HCT116 (cell line): Measurements from ENCODE around the gene SGK1. TPM values are rescaled to one million over a fixed set of nuclear protein-coding genes. Genes with fewer than 3 reads are reported as not detected.

Source experiments
- ATAC-seq: fragments of 200-7000 bp; cut with Tn5 transposase; 2 replicates; pipeline ENCODE4 v1.9.1; 2020; ENCODE audit warnings: mild to moderate bottlenecking, moderate library complexity
- BruUV-seq: library from RNA; stranded (reverse); fragments of 400-500 nt; replicated peaks from 2 replicates; lab custom pipeline; 2021; lab: Mats Ljungman, UMichigan
- CTCF ChIA-PET: fragments of 300-600 bp; sonication (Branson Sonifier 250); formaldehyde crosslinking; loops from one replicate; lab custom pipeline; 2021; ENCODE audit warnings: antibody characterized with exemption; lab: Charles Lee
- POLR2A ChIA-PET: fragments of 300-600, 350-600 bp; sonication (Branson Sonifier 250); formaldehyde crosslinking; loops from one replicate; lab custom pipeline; 2021; ENCODE audit warnings: antibody characterized with exemption; lab: Charles Lee
- RAD21 ChIA-PET, 2 experiments: fragments of 300-600 bp; sonication (Branson Sonifier 250); formaldehyde crosslinking; loops; one replicate each; lab custom pipeline; 2023; ENCODE audit warnings: low total read pairs in 2 of 2; ENCODE audit not compliant: uncharacterized antibody in 2 of 2, unreplicated experiment in 2 of 2, low non-redundant PET in 1 of 2; lab: Charles Lee
- DNase-seq: peaks from one replicate; pipeline ENCODE4 v3.0.0-alpha.2; 2010; ENCODE audit warnings: low read depth, low spot score
- H2AFZ ChIP-seq: fragments of 200-600 bp; shearing (Covaris generic), sonication (generic); 2 replicates; pipeline ENCODE4 v1.6.1; 2017; ENCODE audit warnings: low read depth, mixed run types, mixed read lengths, antibody characterized with exemption, low read length; ENCODE audit not compliant: poor library complexity, severe bottlenecking
- H3K27ac ChIP-seq: 2 replicates; pipeline ENCODE4 v1.5.1; 2012; ENCODE audit warnings: low read depth, low read length
- H3K27me3 ChIP-seq: fragments of 200-600 bp; sonication (generic); 2 replicates; pipeline ENCODE4 v1.6.1; 2016; ENCODE audit warnings: mixed run types, low read length, mixed read lengths; ENCODE audit not compliant: insufficient read depth
- H3K36me3 ChIP-seq, 2 experiments: fragments of 200-500 bp in 1 of 2; fragments of 200-600 bp in 1 of 2; sonication (Bioruptor generic) in 1 of 2; sonication (generic) in 1 of 2; 2 replicates each; pipeline versions ENCODE4 v1.5.1 to v1.6.1; 2014 to 2016; ENCODE audit warnings: low read length in 2 of 2, inconsistent platforms in 1 of 2, mixed read lengths in 1 of 2, mixed run types in 1 of 2; ENCODE audit not compliant: insufficient read depth in 2 of 2, control insufficient read depth in 1 of 2
- H3K4me1 ChIP-seq, 2 experiments: fragments of 200-600 bp in 1 of 2; sonication (generic) in 1 of 2; 2 replicates each; pipeline versions ENCODE4 v1.5.1 to v1.6.1; 2012 to 2017; ENCODE audit warnings: low read length in 2 of 2, inconsistent platforms in 1 of 2, mild to moderate bottlenecking in 1 of 2, mixed read lengths in 1 of 2, mixed run types in 1 of 2, moderate library complexity in 1 of 2; ENCODE audit not compliant: insufficient read depth in 2 of 2, control insufficient read depth in 1 of 2
- H3K4me2 ChIP-seq: fragments of 200-600 bp; sonication (generic); 2 replicates; pipeline ENCODE4 v1.6.1; 2017; ENCODE audit warnings: mixed run types, low read length, mixed read lengths
- H3K4me3 ChIP-seq, 2 experiments: fragments of 200-600 bp in 1 of 2; sonication (generic) in 1 of 2; replicated peaks in 1 of 2; 2 replicates each; pipeline ENCODE4 v1.5.1; 2011 to 2016; ENCODE audit warnings: low read length in 2 of 2, control low read depth in 1 of 2, low read depth in 1 of 2, mild to moderate bottlenecking in 1 of 2, mixed read lengths in 1 of 2, mixed run types in 1 of 2
- H3K79me2 ChIP-seq: fragments of 200-600 bp; sonication (generic); 2 replicates; pipeline ENCODE4 v1.6.1; 2017; ENCODE audit warnings: mild to moderate bottlenecking, mixed run types, low read length, moderate library complexity, mixed read lengths; ENCODE audit not compliant: insufficient read depth
- H3K9ac ChIP-seq: fragments of 200-600 bp; sonication (generic); 2 replicates; pipeline ENCODE4 v1.6.1; 2016; ENCODE audit warnings: low read length, mixed read lengths
- H3K9me2 ChIP-seq: fragments of 200-600 bp; sonication (generic), shearing (Covaris generic); 2 replicates; pipeline ENCODE4 v1.6.1; 2017; ENCODE audit warnings: mixed run types, mild to moderate bottlenecking, moderate library complexity; ENCODE audit not compliant: insufficient read depth
- H3K9me3 ChIP-seq, 2 experiments: fragments of 200-500 bp in 1 of 2; fragments of 200-600 bp in 1 of 2; sonication (Bioruptor generic) in 1 of 2; sonication (generic) in 1 of 2; 2 replicates each; pipeline ENCODE4 v1.6.1; 2014 to 2017; ENCODE audit warnings: low read length in 2 of 2, mixed read lengths in 2 of 2, inconsistent platforms in 1 of 2, low read depth in 1 of 2, mild to moderate bottlenecking in 1 of 2, mixed run types in 1 of 2, moderate library complexity in 1 of 2; ENCODE audit not compliant: control insufficient read depth in 1 of 2, insufficient read depth in 1 of 2
- H4K20me1 ChIP-seq: fragments of 200-600 bp; sonication (generic), shearing (Covaris generic); 2 replicates; pipeline ENCODE4 v1.6.1; 2017; ENCODE audit warnings: mixed run types, mild to moderate bottlenecking, moderate library complexity; ENCODE audit not compliant: insufficient read depth
- CBX3 ChIP-seq: IDR thresholded peaks from 2 replicates; pipeline ENCODE4 v1.6.1; 2012; ENCODE audit warnings: low read depth
- CEBPB ChIP-seq: IDR thresholded peaks from 2 replicates; pipeline ENCODE4 v1.6.1; 2012; ENCODE audit warnings: low read depth
- EGR1 ChIP-seq: IDR thresholded peaks from 2 replicates; pipeline ENCODE4 v1.6.1; 2012; ENCODE audit warnings: low read depth
- EZH2 ChIP-seq: fragments of 200-600 bp; sonication (generic); IDR thresholded peaks from 2 replicates; pipeline ENCODE4 v1.6.1; 2017; ENCODE audit warnings: antibody characterized with exemption, mixed run types
- FOSL1 ChIP-seq: IDR thresholded peaks from 2 replicates; pipeline ENCODE4 v1.6.1; 2012; ENCODE audit warnings: low read depth
- JUND ChIP-seq: IDR thresholded peaks from 2 replicates; pipeline ENCODE4 v1.6.1; 2012
- POLR2A ChIP-seq: IDR thresholded peaks from 2 replicates; pipeline ENCODE4 v1.7.0; 2011; ENCODE audit warnings: borderline replicate concordance; ENCODE audit not compliant: insufficient read depth, insufficient read length; ENCODE audit errors: extremely low read depth
- RAD21 ChIP-seq: IDR thresholded peaks from 2 replicates; pipeline ENCODE4 v1.6.1; 2012; ENCODE audit warnings: low read depth, mild to moderate bottlenecking
- YY1 ChIP-seq: IDR thresholded peaks from 2 replicates; pipeline ENCODE4 v1.6.1; 2011; ENCODE audit warnings: low read length, low read depth, moderate library complexity, mild to moderate bottlenecking; ENCODE audit not compliant: insufficient replicate concordance; ENCODE audit errors: extremely low read depth
- ZFX ChIP-seq: fragments of 450-650 bp; IDR thresholded peaks from 2 replicates; pipeline ENCODE4 v1.6.1; 2017
- ZNF274 ChIP-seq: fragments of 200-500 bp; sonication (Bioruptor generic); IDR thresholded peaks from 2 replicates; pipeline ENCODE4 v1.6.1; 2014; ENCODE audit warnings: mild to moderate bottlenecking, low read depth, low read length, inconsistent platforms
- intact Hi-C: fragments of 100-400 bp; cut with micrococcal nuclease; formaldehyde crosslinking; loops from 2 replicates; pipeline ENCODE4 v1.10.0; 2022
- total RNA-seq: library from RNA; stranded (reverse); gene quantifications from one replicate; pipeline ENCODE4 v1.2.1, GENCODE V29; 2021; ENCODE audit not compliant: unreplicated experiment
- TF ChIP-seq, protein P1 (sequence below): IDR thresholded peaks from 2 replicates; pipeline ENCODE4 v1.6.1; 2012
- TF ChIP-seq, protein P2 (sequence below): IDR thresholded peaks from 2 replicates; pipeline ENCODE4 v1.6.1; 2012; ENCODE audit warnings: low read depth
- TF ChIP-seq, protein P3 (sequence below), 3 experiments: fragments of 200-600 bp in 1 of 3; sonication (generic) in 1 of 3; IDR thresholded peaks in 2 of 3; conservative IDR thresholded peaks in 1 of 3; 2 replicates each; pipeline ENCODE4 v1.5.1; 2012 to 2017; ENCODE audit warnings: low read depth in 2 of 3, low read length in 2 of 3, antibody characterized with exemption in 1 of 3, borderline replicate concordance in 1 of 3, control low read depth in 1 of 3, mild to moderate bottlenecking in 1 of 3, mixed read lengths in 1 of 3, mixed run types in 1 of 3, moderate library complexity in 1 of 3; ENCODE audit not compliant: insufficient read depth in 1 of 3

SGK1 gene
- total RNA-seq, 1 experiment from 2014 or later = 4.5 TPM

DNA sequence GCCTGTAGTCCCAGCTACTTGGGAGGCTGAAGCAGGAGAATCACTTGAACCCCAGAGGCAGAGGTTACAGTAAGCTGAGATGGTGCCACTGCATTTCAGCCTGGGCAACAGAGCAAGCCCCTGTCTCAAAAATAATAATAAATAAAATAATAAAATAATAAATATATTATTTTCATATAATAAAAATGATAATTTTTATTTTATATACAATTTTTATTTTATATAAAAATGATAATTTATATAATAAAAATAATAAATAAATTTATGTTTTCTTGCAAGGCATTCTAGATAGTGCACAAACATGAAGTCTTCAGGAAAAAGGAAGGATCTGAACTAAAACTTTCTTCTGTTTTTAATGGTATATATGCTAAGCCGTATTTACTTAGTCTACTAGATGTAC lies 12.6 kb upstream of the SGK1 start:
- ATAC-seq = no peak
- H3K4me3 ChIP-seq = no peak overlapping the region
- DNase-seq = no peak
- no peaks in the 10 kb centered on the region for H3K9me2 ChIP-seq
- no peak overlapping the region for H3K9ac ChIP-seq
- TF ChIP-seq FOSL1 (no peak), EGR1 (no peak), JUND (no peak), ZNF274 (no peak), YY1 (no peak), CEBPB (no peak), CBX3 (no peak), ZFX (no peak), POLR2A (no peak), RAD21 (no peak), EZH2 (no peak)
- TF ChIP-seq, protein P1, sequence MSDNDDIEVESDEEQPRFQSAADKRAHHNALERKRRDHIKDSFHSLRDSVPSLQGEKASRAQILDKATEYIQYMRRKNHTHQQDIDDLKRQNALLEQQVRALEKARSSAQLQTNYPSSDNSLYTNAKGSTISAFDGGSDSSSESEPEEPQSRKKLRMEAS = no peak
- TF ChIP-seq, protein P2, sequence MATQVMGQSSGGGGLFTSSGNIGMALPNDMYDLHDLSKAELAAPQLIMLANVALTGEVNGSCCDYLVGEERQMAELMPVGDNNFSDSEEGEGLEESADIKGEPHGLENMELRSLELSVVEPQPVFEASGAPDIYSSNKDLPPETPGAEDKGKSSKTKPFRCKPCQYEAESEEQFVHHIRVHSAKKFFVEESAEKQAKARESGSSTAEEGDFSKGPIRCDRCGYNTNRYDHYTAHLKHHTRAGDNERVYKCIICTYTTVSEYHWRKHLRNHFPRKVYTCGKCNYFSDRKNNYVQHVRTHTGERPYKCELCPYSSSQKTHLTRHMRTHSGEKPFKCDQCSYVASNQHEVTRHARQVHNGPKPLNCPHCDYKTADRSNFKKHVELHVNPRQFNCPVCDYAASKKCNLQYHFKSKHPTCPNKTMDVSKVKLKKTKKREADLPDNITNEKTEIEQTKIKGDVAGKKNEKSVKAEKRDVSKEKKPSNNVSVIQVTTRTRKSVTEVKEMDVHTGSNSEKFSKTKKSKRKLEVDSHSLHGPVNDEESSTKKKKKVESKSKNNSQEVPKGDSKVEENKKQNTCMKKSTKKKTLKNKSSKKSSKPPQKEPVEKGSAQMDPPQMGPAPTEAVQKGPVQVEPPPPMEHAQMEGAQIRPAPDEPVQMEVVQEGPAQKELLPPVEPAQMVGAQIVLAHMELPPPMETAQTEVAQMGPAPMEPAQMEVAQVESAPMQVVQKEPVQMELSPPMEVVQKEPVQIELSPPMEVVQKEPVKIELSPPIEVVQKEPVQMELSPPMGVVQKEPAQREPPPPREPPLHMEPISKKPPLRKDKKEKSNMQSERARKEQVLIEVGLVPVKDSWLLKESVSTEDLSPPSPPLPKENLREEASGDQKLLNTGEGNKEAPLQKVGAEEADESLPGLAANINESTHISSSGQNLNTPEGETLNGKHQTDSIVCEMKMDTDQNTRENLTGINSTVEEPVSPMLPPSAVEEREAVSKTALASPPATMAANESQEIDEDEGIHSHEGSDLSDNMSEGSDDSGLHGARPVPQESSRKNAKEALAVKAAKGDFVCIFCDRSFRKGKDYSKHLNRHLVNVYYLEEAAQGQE = no peak
- TF ChIP-seq, protein P3, sequence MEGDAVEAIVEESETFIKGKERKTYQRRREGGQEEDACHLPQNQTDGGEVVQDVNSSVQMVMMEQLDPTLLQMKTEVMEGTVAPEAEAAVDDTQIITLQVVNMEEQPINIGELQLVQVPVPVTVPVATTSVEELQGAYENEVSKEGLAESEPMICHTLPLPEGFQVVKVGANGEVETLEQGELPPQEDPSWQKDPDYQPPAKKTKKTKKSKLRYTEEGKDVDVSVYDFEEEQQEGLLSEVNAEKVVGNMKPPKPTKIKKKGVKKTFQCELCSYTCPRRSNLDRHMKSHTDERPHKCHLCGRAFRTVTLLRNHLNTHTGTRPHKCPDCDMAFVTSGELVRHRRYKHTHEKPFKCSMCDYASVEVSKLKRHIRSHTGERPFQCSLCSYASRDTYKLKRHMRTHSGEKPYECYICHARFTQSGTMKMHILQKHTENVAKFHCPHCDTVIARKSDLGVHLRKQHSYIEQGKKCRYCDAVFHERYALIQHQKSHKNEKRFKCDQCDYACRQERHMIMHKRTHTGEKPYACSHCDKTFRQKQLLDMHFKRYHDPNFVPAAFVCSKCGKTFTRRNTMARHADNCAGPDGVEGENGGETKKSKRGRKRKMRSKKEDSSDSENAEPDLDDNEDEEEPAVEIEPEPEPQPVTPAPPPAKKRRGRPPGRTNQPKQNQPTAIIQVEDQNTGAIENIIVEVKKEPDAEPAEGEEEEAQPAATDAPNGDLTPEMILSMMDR (IDR thresholded peaks at IDR 0.05 in 2 of 3, conservative IDR thresholded peaks at IDR 0.05 in 1 of 3; ENCODE audit: borderline replicate concordance in 1 of 3, insufficient read depth in 1 of 3, low read depth in 2 of 3, low read length in 2 of 3) = no peak
- no peaks in the 10 kb centered on the region for H3K79me2 ChIP-seq
- intact Hi-C loops = no loop called here
- ChIA-PET POLR2A (no interaction called here), CTCF (no interaction called here), RAD21 (no interaction called here)
- no peak overlapping the region for H3K4me2 ChIP-seq
- H4K20me1 ChIP-seq = no peaks in the 10 kb centered on the region
- no peaks in the 10 kb centered on the region for H3K27me3 ChIP-seq
- no peaks in the 10 kb centered on the region for H3K36me3 ChIP-seq
- no peak overlapping the region for H2AFZ ChIP-seq
- no peak overlapping the region for H3K27ac ChIP-seq
- peaks cover 0 to 2% of the 10 kb centered on the region in 2 experiments; a peak in 1 of 4 replicates for H3K9me3 ChIP-seq
- BruUV-seq = no TSS peak
- H3K4me1 ChIP-seq = no peaks in the 10 kb centered on the region
